Kidney (tissue), 14 donors: ENCODE data around the gene SLC35G6. TPM values are rescaled to one million over a fixed set of nuclear protein-coding genes. Genes with fewer than 3 reads are reported as not detected.

Experiments used
- DNase-seq, 5 donors: peaks; one replicate each; pipeline ENCODE4 v3.0.0-alpha.2; 2013 to 2020
- FAIRE-seq: peaks from 2 replicates; lab custom pipeline; 2012; peaks lifted over from hg19 to GRCh38; lab: Jason Lieb, UNC
- H3K27ac ChIP-seq, 2 donors: one replicate each; pipeline ENCODE4 v1.7.0; 2013; ENCODE audit warnings: low read depth in 2 of 2, low read length in 2 of 2, inconsistent platforms in 1 of 2
- H3K27me3 ChIP-seq: one replicate; pipeline ENCODE4 v1.7.1; 2013; ENCODE audit warnings: low read length, inconsistent platforms; ENCODE audit not compliant: control insufficient read depth, insufficient read depth
- H3K36me3 ChIP-seq, 3 donors: one replicate each; pipeline versions ENCODE4 v1.7.0 to v1.7.1; 2013; ENCODE audit warnings: low read length in 3 of 3, control low read depth in 1 of 3, inconsistent platforms in 1 of 3; ENCODE audit not compliant: insufficient read depth in 3 of 3, control insufficient read depth in 2 of 3
- H3K4me1 ChIP-seq, 3 donors: one replicate each; pipeline versions ENCODE4 v1.7.0 to v1.7.1; 2013; ENCODE audit warnings: low read length in 3 of 3, inconsistent platforms in 1 of 3, low read depth in 1 of 3; ENCODE audit not compliant: control insufficient read depth in 2 of 3, insufficient read depth in 2 of 3
- H3K4me3 ChIP-seq, 3 donors: one replicate each; pipeline versions ENCODE4 v1.7.0 to v1.8.1; 2013; ENCODE audit warnings: low read length in 3 of 3, control low read depth in 1 of 3, inconsistent platforms in 1 of 3
- H3K9ac ChIP-seq, 3 donors: one replicate each; pipeline versions ENCODE4 v1.7.0 to v1.7.1; 2013; ENCODE audit warnings: low read length in 3 of 3, control low read depth in 1 of 3, inconsistent platforms in 1 of 3
- H3K9me3 ChIP-seq, 3 donors: one replicate each; pipeline versions ENCODE4 v1.7.0 to v1.7.1; 2013; ENCODE audit warnings: low read length in 3 of 3, control low read depth in 1 of 3, inconsistent platforms in 1 of 3; ENCODE audit not compliant: control insufficient read depth in 2 of 3, insufficient read depth in 1 of 3
- intact Hi-C: fragments of 100-400 bp; cut with DNase I; formaldehyde crosslinking; loops from one replicate; pipeline ENCODE4 v1.11.1; 2022
- polyA plus RNA-seq: library from polyadenylated mRNA; stranded (reverse); fragments of 350-450 nt; fragmentation: Illumina TruSeq; extraction: RNeasy Lipid Tissue Mini Kit (QIAGEN cat#74804); gene quantifications from one replicate; pipeline ENCODE4 v1.2.3, GENCODE V29; 2014; ENCODE audit warnings: low read depth, low replicate concordance; ENCODE audit not compliant: insufficient read depth
- total RNA-seq: library from RNA; stranded (reverse); fragmentation: NEBNext Ultra II Directional; extraction: Animal tissue kit (Norgen Biotek cat#: 25700); gene quantifications from one replicate; pipeline ENCODE4 v1.2.1, GENCODE V29; 2021
- TF ChIP-seq, protein P1 (sequence below): IDR thresholded peaks from 3 replicates; pipeline ENCODE4 v1.5.1; 2012; ENCODE audit warnings: mild to moderate bottlenecking, moderate library complexity, borderline replicate concordance; ENCODE audit not compliant: insufficient read depth; ENCODE audit errors: extremely low read depth
- donor health status: control.
- donor health status: control.
- donor health status: control.
- donor health status: control.
- donor health status: control.
- donor health status: DM: yes; HTN: yes; CAD: no.
- donor health status: Normal renal cell carcinoma (clear cell type).

Gene SLC35G6
- total and polyA plus RNA-seq, 2 donors from 2014 or later: not detected

DNA sequence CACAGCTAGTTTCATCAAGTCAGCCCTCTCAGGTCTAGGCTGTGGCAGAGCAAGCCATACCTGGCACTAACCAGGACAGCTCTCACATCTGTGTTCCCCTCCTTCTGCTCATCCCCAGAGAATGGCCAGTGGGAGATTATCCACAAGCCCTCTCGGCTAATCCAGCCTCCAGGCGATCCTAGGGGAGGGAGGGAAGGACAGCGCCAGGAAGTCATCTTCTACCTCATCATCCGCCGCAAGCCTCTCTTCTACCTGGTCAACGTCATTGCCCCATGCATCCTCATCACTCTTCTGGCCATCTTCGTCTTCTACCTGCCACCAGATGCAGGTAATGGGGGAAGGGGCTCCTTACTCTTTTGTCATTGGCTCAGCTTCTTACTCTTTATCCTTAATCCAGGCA, 32.8 kb upstream of the SLC35G6 start:
- H3K27me3 ChIP-seq: peaks cover 8% of the 10 kb centered on the region
- intact Hi-C loops: no loop called here
- FAIRE-seq: no peak

DNA sequence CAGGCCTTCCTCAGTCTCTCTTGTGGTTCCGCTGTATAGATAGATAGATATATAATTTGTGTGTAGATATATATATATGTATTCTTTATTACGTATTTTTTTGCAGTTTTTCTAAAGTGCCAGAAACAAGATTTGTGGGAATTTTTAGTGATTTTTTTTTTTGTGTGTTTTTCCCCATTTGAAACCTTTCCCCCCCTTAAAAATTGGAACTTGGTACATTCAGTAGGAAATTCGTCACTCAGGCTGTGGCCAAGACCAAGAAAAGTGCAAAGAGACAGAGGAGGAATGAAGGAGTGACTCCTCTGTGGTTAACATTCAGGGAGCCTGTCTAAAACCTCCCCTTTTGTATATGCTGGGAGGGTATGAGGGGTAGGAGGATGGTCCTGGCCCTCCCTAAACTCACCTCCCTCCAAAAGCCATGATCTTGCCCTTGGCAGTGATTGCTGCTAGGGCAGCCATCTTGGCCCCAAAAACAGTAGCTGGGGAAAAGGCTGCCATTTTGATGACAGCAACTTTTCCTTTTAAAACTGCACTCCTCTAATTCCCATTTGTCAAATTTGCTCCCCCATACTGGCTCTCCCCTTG, 21.2 kb upstream of the SLC35G6 start:
- H3K27me3 ChIP-seq: no peaks in the 10 kb centered on the region
- H3K36me3 ChIP-seq: peaks cover 0 to 6% (median 3%) of the 10 kb centered on the region in 3 donors
- FAIRE-seq (no peak), DNase-seq (no peak)
- no peak overlapping the region for H3K27ac ChIP-seq
- H3K4me3 ChIP-seq: no peak overlapping the region
- no peak overlapping the region for H3K9ac ChIP-seq
- intact Hi-C loops: no loop called here
- peaks cover 0 to 3% (median 0%) of the 10 kb centered on the region in 3 donors for H3K4me1 ChIP-seq
- H3K9me3 ChIP-seq: no peaks in the 10 kb centered on the region
- TF ChIP-seq, protein P1, sequence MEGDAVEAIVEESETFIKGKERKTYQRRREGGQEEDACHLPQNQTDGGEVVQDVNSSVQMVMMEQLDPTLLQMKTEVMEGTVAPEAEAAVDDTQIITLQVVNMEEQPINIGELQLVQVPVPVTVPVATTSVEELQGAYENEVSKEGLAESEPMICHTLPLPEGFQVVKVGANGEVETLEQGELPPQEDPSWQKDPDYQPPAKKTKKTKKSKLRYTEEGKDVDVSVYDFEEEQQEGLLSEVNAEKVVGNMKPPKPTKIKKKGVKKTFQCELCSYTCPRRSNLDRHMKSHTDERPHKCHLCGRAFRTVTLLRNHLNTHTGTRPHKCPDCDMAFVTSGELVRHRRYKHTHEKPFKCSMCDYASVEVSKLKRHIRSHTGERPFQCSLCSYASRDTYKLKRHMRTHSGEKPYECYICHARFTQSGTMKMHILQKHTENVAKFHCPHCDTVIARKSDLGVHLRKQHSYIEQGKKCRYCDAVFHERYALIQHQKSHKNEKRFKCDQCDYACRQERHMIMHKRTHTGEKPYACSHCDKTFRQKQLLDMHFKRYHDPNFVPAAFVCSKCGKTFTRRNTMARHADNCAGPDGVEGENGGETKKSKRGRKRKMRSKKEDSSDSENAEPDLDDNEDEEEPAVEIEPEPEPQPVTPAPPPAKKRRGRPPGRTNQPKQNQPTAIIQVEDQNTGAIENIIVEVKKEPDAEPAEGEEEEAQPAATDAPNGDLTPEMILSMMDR: no peak

More for the DNA sequence above, 32.8 kb upstream of the SLC35G6 start:
- H3K9ac ChIP-seq: no peak overlapping the region
- no peak overlapping the region for H3K27ac ChIP-seq
- H3K9me3 ChIP-seq: no peaks in the 10 kb centered on the region
- TF ChIP-seq, protein P1: no peak
- no peak overlapping the region for H3K4me3 ChIP-seq
- DNase-seq: no peak
- H3K36me3 ChIP-seq: no peaks in the 10 kb centered on the region
- peaks cover 0 to 3% (median 3%) of the 10 kb centered on the region in 3 donors for H3K4me1 ChIP-seq

DNA sequence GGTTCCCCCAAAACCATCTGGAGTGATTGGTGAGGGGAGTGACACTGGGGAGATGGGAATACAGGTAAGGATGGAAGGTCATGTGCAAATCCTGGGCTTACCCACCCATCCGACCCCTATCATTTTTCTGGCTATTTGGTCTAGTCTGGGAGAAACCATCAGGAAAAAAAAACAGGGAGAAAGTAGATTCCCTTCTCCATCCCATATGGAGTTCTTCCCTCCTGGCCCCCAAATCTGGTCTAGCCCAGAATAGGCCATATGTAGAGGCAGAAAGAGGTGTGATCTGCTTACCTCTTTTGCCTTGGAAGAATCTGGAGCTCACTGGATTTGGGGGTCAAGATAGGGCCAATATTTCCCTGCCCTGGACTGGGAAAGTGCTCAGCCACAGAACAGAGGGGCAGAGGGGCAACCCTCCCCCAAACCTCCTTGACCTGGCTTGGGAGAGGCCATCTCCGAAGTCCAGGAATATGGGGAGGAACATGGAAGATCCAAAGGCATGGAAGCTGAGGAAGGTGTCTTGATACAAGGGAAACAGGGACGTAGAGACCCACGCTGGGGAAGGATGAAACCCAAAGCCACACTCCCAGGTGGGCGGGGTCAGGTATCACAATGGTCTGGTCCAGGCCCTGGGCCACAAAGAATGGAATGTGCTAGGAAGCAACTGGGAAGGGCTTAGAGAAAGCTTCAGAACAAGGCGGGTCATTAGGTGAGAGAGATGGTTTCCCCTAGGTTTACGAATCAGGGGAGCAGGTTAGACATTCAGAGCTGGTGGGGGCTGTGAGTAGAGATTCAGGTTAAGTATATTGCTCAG, 20.2 kb upstream of the SLC35G6 start:
- DNase-seq: no peak

More for the DNA sequence above, 20.2 kb upstream of the SLC35G6 start:
- TF ChIP-seq, protein P1: no peak
- Histone ChIP-seq H3K4me1 (peaks cover 0 to 3% (median 0%) of the 10 kb centered on the region in 3 donors), H3K9me3 (no peaks in the 10 kb centered on the region), H3K4me3 (no peak overlapping the region), H3K27me3 (no peaks in the 10 kb centered on the region), H3K27ac (no peak overlapping the region), H3K9ac (no peak overlapping the region), H3K36me3 (peaks cover 0 to 9% (median 3%) of the 10 kb centered on the region in 3 donors)
- no peak for FAIRE-seq
- intact Hi-C loops: no loop called here
